Left ventricle myocardium inferior (tissue), 1 donor: ENCODE results near the gene ZMYND11. TPM values are rescaled to one million over a fixed set of nuclear protein-coding genes. Genes with fewer than 3 reads are reported as not detected.
A peak's percentile ranks its signal among the peaks of the same experiment; 100 is the strongest.

ENCODE experiments used
- DNase-seq: peaks from one replicate; pipeline ENCODE4 v3.0.0-alpha.2; 2020
- H3K27ac ChIP-seq: fragments of 200-600 bp; replicated peaks from 2 replicates; pipeline ENCODE4 v1.8.0; 2021
- H3K27me3 ChIP-seq: fragments of 200-600 bp; 2 replicates; pipeline ENCODE4 v1.8.0; 2021; ENCODE audit warnings: low read depth
- H3K36me3 ChIP-seq: fragments of 200-600 bp; 2 replicates; pipeline ENCODE4 v1.8.0; 2021
- H3K4me1 ChIP-seq: fragments of 200-600 bp; 2 replicates; pipeline ENCODE4 v1.8.0; 2021
- H3K4me3 ChIP-seq: fragments of 200-600 bp; 2 replicates; pipeline ENCODE4 v1.8.0; 2021; ENCODE audit warnings: mild to moderate bottlenecking, moderate library complexity
- H3K9me3 ChIP-seq: fragments of 200-600 bp; replicated peaks from 2 replicates; pipeline ENCODE4 v1.8.0; 2021
- intact Hi-C: fragments of 100-400 bp; cut with micrococcal nuclease; formaldehyde crosslinking; loops from one replicate; pipeline ENCODE4 v1.11.0; 2022
- total RNA-seq: library from RNA; stranded (reverse); fragmentation: NEBNext Ultra II Directional; extraction: Animal tissue kit (Norgen Biotek cat#: 25700); gene quantifications from one replicate; pipeline ENCODE4 v1.2.1, GENCODE V29; 2021
- TF ChIP-seq, protein P1 (sequence below): fragments of 200-600 bp; IDR thresholded peaks from 2 replicates; pipeline ENCODE4 v1.8.0; 2021; ENCODE audit warnings: antibody characterized with exemption, mild to moderate bottlenecking, borderline replicate concordance
- donor health status: DM: no; HTN: yes; CAD: no; lungs with severe emphysema.

ZMYND11 gene
- total RNA-seq, 1 donor from 2014 or later = 79.6 TPM

- no peaks in the 10 kb centered on the region for H3K4me1 ChIP-seq
- TF ChIP-seq, protein P1, sequence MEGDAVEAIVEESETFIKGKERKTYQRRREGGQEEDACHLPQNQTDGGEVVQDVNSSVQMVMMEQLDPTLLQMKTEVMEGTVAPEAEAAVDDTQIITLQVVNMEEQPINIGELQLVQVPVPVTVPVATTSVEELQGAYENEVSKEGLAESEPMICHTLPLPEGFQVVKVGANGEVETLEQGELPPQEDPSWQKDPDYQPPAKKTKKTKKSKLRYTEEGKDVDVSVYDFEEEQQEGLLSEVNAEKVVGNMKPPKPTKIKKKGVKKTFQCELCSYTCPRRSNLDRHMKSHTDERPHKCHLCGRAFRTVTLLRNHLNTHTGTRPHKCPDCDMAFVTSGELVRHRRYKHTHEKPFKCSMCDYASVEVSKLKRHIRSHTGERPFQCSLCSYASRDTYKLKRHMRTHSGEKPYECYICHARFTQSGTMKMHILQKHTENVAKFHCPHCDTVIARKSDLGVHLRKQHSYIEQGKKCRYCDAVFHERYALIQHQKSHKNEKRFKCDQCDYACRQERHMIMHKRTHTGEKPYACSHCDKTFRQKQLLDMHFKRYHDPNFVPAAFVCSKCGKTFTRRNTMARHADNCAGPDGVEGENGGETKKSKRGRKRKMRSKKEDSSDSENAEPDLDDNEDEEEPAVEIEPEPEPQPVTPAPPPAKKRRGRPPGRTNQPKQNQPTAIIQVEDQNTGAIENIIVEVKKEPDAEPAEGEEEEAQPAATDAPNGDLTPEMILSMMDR = no peak
- H3K27ac ChIP-seq = no peak overlapping the region
- intact Hi-C loops = no loop called here
- no peak for DNase-seq
- no peaks in the 10 kb centered on the region for H3K36me3 ChIP-seq
- no peaks in the 10 kb centered on the region for H3K9me3 ChIP-seq
- no peaks in the 10 kb centered on the region for H3K27me3 ChIP-seq
- H3K4me3 ChIP-seq = no peak overlapping the region
Observed at GRCh38 chr10:227014-227413, 91.8 kb downstream of the ZMYND11 start.

- Histone ChIP-seq H3K4me1 (no peaks in the 10 kb centered on the region), H3K27ac (no peak overlapping the region), H3K9me3 (no peaks in the 10 kb centered on the region), H3K27me3 (no peaks in the 10 kb centered on the region), H3K36me3 (no peaks in the 10 kb centered on the region), H3K4me3 (no peak overlapping the region)
- intact Hi-C loops = no loop called here
- TF ChIP-seq, protein P1 = no peak
- DNase-seq = no peak
Observed at GRCh38 chr10:228366-228765, 93.1 kb downstream of the ZMYND11 start.

- Histone ChIP-seq H3K36me3 (no peaks in the 10 kb centered on the region), H3K27ac (no peak overlapping the region), H3K9me3 (no peaks in the 10 kb centered on the region), H3K4me3 (no peak overlapping the region), H3K27me3 (no peaks in the 10 kb centered on the region), H3K4me1 (peaks cover 5% of the 10 kb centered on the region)
- TF ChIP-seq, protein P1 = peak; percentile 40
- DNase-seq = no peak
- intact Hi-C loops = no loop called here
Observed at GRCh38 chr10:230758-231157, 95.5 kb downstream of the ZMYND11 start.

GRCh38 chr10:232061-232460 lies 96.8 kb downstream of the ZMYND11 start:
- no peaks in the 10 kb centered on the region for H3K9me3 ChIP-seq
- no peak overlapping the region for H3K27ac ChIP-seq
- no peak for DNase-seq
- H3K36me3 ChIP-seq = peaks cover 4% of the 10 kb centered on the region
- TF ChIP-seq, protein P1 = no peak
- intact Hi-C loops = no loop called here
- H3K4me3 ChIP-seq = no peak overlapping the region
- H3K27me3 ChIP-seq = no peaks in the 10 kb centered on the region
- peaks cover 6% of the 10 kb centered on the region for H3K4me1 ChIP-seq

- Histone ChIP-seq H3K36me3 (peaks cover 12% of the 10 kb centered on the region), H3K4me3 (no peak overlapping the region)
- no peak for DNase-seq
Observed at GRCh38 chr10:232878-233277, 97.6 kb downstream of the ZMYND11 start.

More at GRCh38 chr10:232878-233277, 97.6 kb downstream of the ZMYND11 start:
- no peak overlapping the region for H3K27ac ChIP-seq
- no peaks in the 10 kb centered on the region for H3K27me3 ChIP-seq
- TF ChIP-seq, protein P1 = no peak
- peaks cover 6% of the 10 kb centered on the region for H3K4me1 ChIP-seq
- H3K9me3 ChIP-seq = no peaks in the 10 kb centered on the region
- intact Hi-C loops = no loop called here
